Keratinocyte (primary cell): ENCODE measurements around the gene MOB3B. TPM values are rescaled to one million over a fixed set of nuclear protein-coding genes. Genes with fewer than 3 reads are reported as not detected.

Experiments
- DNase-seq: peaks from one replicate; pipeline ENCODE4 v3.0.0-alpha.2; 2011; ENCODE audit warnings: low read depth, missing footprints, low spot score
- FAIRE-seq: peaks from 2 replicates; lab custom pipeline; 2011; peaks lifted over from hg19 to GRCh38; lab: Jason Lieb, UNC
- H2AFZ ChIP-seq: 2 replicates; pipeline ENCODE4 v1.6.0; 2012; ENCODE audit warnings: low read length, control low read depth, inconsistent platforms; ENCODE audit not compliant: control insufficient read depth
- H3K27ac ChIP-seq: 2 replicates; pipeline ENCODE4 v1.5.1; 2011; ENCODE audit warnings: low read length; ENCODE audit not compliant: control insufficient read depth, insufficient read depth
- H3K27me3 ChIP-seq: 3 replicates; pipeline ENCODE4 v1.6.0; 2011; ENCODE audit warnings: low read length; ENCODE audit not compliant: control insufficient read depth, insufficient read depth; ENCODE audit errors: extremely low read depth
- H3K36me3 ChIP-seq, 2 experiments: 2 replicates in 1 of 2; 3 replicates in 1 of 2; pipeline ENCODE4 v1.5.1; 2011; ENCODE audit warnings: low read length in 2 of 2, mild to moderate bottlenecking in 1 of 2; ENCODE audit not compliant: control insufficient read depth in 2 of 2, insufficient read depth in 2 of 2; ENCODE audit errors: extremely low read depth in 1 of 2
- H3K4me1 ChIP-seq: 3 replicates; pipeline ENCODE4 v1.5.1; 2011; ENCODE audit warnings: low read length; ENCODE audit not compliant: control insufficient read depth, insufficient read depth; ENCODE audit errors: extremely low read depth
- H3K4me2 ChIP-seq: 3 replicates; pipeline ENCODE4 v1.6.0; 2011; ENCODE audit warnings: low read depth, low read length; ENCODE audit not compliant: control insufficient read depth, insufficient read depth; ENCODE audit errors: extremely low read depth
- H3K4me3 ChIP-seq, 3 experiments: fragments of 200-600 bp in 1 of 3; sonication (generic) in 1 of 3; 2 replicates in 2 of 3; 3 replicates in 1 of 3; pipeline ENCODE4 v1.5.1; 2011 to 2016; ENCODE audit warnings: low read length in 3 of 3, mild to moderate bottlenecking in 3 of 3, control low read depth in 2 of 3, inconsistent platforms in 1 of 3, low read depth in 1 of 3, mixed read lengths in 1 of 3, mixed run types in 1 of 3, moderate library complexity in 1 of 3; ENCODE audit not compliant: control insufficient read depth in 2 of 3, insufficient read depth in 2 of 3; ENCODE audit errors: extremely low read depth in 1 of 3
- H3K79me2 ChIP-seq: 2 replicates; pipeline ENCODE4 v1.6.0; 2012; ENCODE audit warnings: low read length; ENCODE audit not compliant: control insufficient read depth, insufficient read depth
- H3K9ac ChIP-seq: 3 replicates; pipeline ENCODE4 v1.6.0; 2011; ENCODE audit warnings: low read length; ENCODE audit not compliant: control insufficient read depth, insufficient read depth; ENCODE audit errors: extremely low read depth
- H3K9me1 ChIP-seq: 3 replicates; pipeline ENCODE4 v1.6.0; 2011; ENCODE audit warnings: low read length; ENCODE audit not compliant: control insufficient read depth, insufficient read depth; ENCODE audit errors: extremely low read depth
- H3K9me3 ChIP-seq: 2 replicates; pipeline ENCODE4 v1.5.1; 2012; ENCODE audit warnings: low read depth, low read length; ENCODE audit not compliant: control insufficient read depth
- H4K20me1 ChIP-seq: 3 replicates; pipeline ENCODE4 v1.6.0; 2011; ENCODE audit warnings: low read length; ENCODE audit not compliant: control insufficient read depth, insufficient read depth; ENCODE audit errors: extremely low read depth
- EZH2 ChIP-seq: IDR thresholded peaks from one replicate; pipeline ENCODE4 v1.6.1; 2012; ENCODE audit warnings: inconsistent platforms, mild to moderate bottlenecking, low read length, moderate library complexity
- dilution Hi-C: fragments of 300-500 bp; cut with MboI; formaldehyde crosslinking; loops from one replicate; pipeline ENCODE4 v1.7.0; 2020; ENCODE audit warnings: low sequenced_read_pairs; ENCODE audit not compliant: extremely low pct_ligation_motif_present
- polyA plus RNA-seq, 5 experiments: library from polyadenylated mRNA; depleted of rRNA in 3 of 5; stranded (reverse) in 3 of 5; stranded (forward) in 1 of 5; unstranded in 1 of 5; fragments of >200 nt; gene quantifications; 1 replicate in 1 of 5; 2 replicates in 3 of 5; 3 replicates in 1 of 5; pipeline versions ENCODE4 v1.2.1 to v1.2.3, GENCODE V29; 2011 to 2012; ENCODE audit warnings: missing spikeins in 2 of 5, low read depth in 1 of 5, low replicate concordance in 1 of 5
- TF ChIP-seq, protein P1 (sequence below), 3 experiments: IDR thresholded peaks in 1 of 3; conservative IDR thresholded peaks in 1 of 3; optimal IDR thresholded peaks in 1 of 3; 2 replicates in 2 of 3; 3 replicates in 1 of 3; pipeline versions ENCODE3 to v1.5.1; 2011; ENCODE audit warnings: low read length in 3 of 3, mild to moderate bottlenecking in 3 of 3, moderate library complexity in 2 of 3, control low read depth in 1 of 3, inconsistent platforms in 1 of 3; ENCODE audit not compliant: insufficient read depth in 2 of 3; ENCODE audit errors: extremely low read depth in 1 of 3

The MOB3B gene
- polyA plus RNA-seq, 1 donor (not counting 4 experiments of a cell fraction or from before 2014, with no cell fraction given), result 35.3 TPM

DNA sequence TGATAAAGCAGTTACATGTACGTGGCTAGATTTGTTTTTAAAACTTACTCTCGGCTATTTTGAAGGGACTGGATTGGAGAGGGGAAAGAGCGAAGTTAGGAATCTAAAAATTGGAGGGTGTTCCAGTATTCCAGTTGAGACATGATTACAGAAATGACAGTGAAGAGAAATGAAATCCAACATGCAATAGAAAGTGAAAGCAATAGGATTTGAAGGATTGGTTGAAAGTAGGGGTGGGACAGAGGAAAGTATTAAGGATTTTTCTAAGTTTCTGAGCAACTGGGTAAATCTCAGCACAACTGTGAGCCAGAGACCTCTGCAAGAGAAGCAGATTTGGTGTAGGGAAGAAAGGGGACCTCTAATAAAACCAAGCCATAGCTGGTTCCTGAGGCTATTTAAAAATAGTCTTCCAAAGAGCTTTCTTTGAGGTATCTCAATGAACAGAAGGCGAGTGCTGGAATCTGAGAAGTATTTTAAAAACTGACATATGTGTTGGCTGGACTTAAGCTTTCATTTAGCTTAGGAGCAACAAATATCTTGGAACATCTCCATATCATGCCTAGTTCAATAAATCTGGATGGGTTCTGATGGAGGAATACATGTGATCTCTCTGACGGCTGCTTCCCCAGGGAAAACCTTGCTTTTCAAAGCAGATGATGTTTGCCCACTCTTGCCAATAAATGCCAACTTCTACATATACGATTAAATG lies 115.9 kb downstream of the MOB3B start:
- H3K27ac ChIP-seq, result peak overlapping the region; percentile 16
- H3K79me2 ChIP-seq, result peaks cover 64% of the 10 kb centered on the region
- no peak overlapping the region for H2AFZ ChIP-seq
- H3K9me1 ChIP-seq, result no peaks in the 10 kb centered on the region
- peak; percentile 77 for FAIRE-seq
- H3K4me3 ChIP-seq, result peak overlapping the region; percentile 13 to 51 (median 37)
- H3K9ac ChIP-seq, result peak overlapping the region; percentile 33
- no peaks in the 10 kb centered on the region for H3K27me3 ChIP-seq
- H3K36me3 ChIP-seq, result no peaks in the 10 kb centered on the region
- H4K20me1 ChIP-seq, result no peaks in the 10 kb centered on the region
- TF ChIP-seq, protein P1, sequence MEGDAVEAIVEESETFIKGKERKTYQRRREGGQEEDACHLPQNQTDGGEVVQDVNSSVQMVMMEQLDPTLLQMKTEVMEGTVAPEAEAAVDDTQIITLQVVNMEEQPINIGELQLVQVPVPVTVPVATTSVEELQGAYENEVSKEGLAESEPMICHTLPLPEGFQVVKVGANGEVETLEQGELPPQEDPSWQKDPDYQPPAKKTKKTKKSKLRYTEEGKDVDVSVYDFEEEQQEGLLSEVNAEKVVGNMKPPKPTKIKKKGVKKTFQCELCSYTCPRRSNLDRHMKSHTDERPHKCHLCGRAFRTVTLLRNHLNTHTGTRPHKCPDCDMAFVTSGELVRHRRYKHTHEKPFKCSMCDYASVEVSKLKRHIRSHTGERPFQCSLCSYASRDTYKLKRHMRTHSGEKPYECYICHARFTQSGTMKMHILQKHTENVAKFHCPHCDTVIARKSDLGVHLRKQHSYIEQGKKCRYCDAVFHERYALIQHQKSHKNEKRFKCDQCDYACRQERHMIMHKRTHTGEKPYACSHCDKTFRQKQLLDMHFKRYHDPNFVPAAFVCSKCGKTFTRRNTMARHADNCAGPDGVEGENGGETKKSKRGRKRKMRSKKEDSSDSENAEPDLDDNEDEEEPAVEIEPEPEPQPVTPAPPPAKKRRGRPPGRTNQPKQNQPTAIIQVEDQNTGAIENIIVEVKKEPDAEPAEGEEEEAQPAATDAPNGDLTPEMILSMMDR (optimal IDR thresholded peaks at IDR 0.05 in 1 of 3, IDR thresholded peaks at IDR 0.05 in 1 of 3, conservative IDR thresholded peaks at IDR 0.05 in 1 of 3; ENCODE audit: extremely low read depth in 1 of 3, insufficient read depth in 2 of 3, low read length in 3 of 3), result no peak
- no peak for TF ChIP-seq EZH2
- dilution Hi-C loops, result no loop called here
- H3K9me3 ChIP-seq, result no peaks in the 10 kb centered on the region
- no peak for DNase-seq
- H3K4me1 ChIP-seq, result peaks cover 26% of the 10 kb centered on the region
- peak overlapping the region; percentile 73 for H3K4me2 ChIP-seq

DNA sequence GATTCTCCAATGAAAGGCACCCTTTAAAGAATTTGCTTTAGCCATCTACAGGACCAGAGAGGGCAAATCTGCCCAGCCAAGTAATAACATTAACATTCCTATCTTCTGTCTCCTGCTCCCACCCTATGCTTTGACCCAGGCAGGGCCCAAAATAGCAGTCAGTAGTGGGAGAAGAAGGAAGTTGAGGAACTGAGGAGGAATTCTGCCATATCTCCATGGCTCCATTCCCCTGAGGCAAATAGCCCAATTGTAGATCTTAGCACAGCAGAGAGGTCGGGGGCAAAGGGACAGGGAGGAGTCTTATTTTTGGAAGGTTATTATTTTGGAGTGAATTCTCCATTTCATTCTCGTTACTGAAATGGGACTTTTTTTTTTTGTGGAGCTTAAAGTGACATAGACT lies 116.7 kb downstream of the MOB3B start:
- DNase-seq (no peak), FAIRE-seq (peak; percentile 68)
- Histone ChIP-seq H3K4me2 (peak overlapping the region; percentile 73), H4K20me1 (no peaks in the 10 kb centered on the region), H2AFZ (no peak overlapping the region), H3K9me3 (no peaks in the 10 kb centered on the region), H3K9ac (no peak overlapping the region), H3K36me3 (no peaks in the 10 kb centered on the region), H3K27me3 (no peaks in the 10 kb centered on the region), H3K4me1 (peaks cover 33% of the 10 kb centered on the region), H3K4me3 (peak overlapping the region in 2 of 3 experiments; percentile 37 to 51), H3K79me2 (peaks cover 61% of the 10 kb centered on the region), H3K9me1 (no peaks in the 10 kb centered on the region), H3K27ac (peak overlapping the region; percentile 25)
- dilution Hi-C loops, result no loop called here
- TF ChIP-seq, protein P1 (optimal IDR thresholded peaks at IDR 0.05 in 1 of 3, IDR thresholded peaks at IDR 0.05 in 1 of 3, conservative IDR thresholded peaks at IDR 0.05 in 1 of 3; ENCODE audit: extremely low read depth in 1 of 3, insufficient read depth in 2 of 3, low read length in 3 of 3), result no peak
- TF ChIP-seq EZH2, result no peak
